ENCODE data around the gene HTR3D. TPM values are rescaled to one million over a fixed set of nuclear protein-coding genes. Genes with fewer than 3 reads are reported as not detected.

HTR3D gene
- total RNA-seq, 3 donors from 2014 or later: not detected

DNA sequence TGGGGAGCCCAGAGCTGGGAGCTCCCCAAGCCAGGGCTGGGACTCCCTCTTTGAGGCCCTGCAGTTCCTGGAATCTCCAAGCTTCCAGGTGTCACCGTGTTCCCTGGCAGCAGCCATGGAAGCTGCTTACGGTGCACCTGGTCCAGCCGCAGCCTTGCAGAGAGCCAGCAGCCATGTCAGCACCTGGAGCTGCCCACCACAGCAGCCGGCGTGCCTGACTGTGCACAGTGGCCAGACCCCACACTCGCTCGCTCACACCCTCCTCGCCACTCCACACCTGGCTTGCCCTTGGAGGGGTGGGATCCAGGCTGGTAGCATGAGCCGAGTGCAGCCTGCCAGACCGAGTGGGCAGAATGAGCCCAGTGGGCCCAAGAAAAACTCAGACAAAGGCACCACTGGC, 50.5 kb downstream of the HTR3D start:
- H3K4me1 ChIP-seq: no peaks in the 10 kb centered on the region
- intact Hi-C loops (cut with DNase I; ENCODE audit: low total_unique reads): no loop called here
- H3K4me3 ChIP-seq: no peak overlapping the region
- H3K9me3 ChIP-seq: no peaks in the 10 kb centered on the region
- no peaks in the 10 kb centered on the region for H3K27me3 ChIP-seq
- no peaks in the 10 kb centered on the region for H3K36me3 ChIP-seq
- H3K27ac ChIP-seq: no peak overlapping the region
- TF ChIP-seq POLR2A (IDR thresholded peaks at IDR 0.05): no peak
- TF ChIP-seq POLR2AphosphoS5 (IDR thresholded peaks at IDR 0.05): no peak
- TF ChIP-seq, protein P1, sequence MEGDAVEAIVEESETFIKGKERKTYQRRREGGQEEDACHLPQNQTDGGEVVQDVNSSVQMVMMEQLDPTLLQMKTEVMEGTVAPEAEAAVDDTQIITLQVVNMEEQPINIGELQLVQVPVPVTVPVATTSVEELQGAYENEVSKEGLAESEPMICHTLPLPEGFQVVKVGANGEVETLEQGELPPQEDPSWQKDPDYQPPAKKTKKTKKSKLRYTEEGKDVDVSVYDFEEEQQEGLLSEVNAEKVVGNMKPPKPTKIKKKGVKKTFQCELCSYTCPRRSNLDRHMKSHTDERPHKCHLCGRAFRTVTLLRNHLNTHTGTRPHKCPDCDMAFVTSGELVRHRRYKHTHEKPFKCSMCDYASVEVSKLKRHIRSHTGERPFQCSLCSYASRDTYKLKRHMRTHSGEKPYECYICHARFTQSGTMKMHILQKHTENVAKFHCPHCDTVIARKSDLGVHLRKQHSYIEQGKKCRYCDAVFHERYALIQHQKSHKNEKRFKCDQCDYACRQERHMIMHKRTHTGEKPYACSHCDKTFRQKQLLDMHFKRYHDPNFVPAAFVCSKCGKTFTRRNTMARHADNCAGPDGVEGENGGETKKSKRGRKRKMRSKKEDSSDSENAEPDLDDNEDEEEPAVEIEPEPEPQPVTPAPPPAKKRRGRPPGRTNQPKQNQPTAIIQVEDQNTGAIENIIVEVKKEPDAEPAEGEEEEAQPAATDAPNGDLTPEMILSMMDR (IDR thresholded peaks at IDR 0.05): no peak
- DNase-seq (ENCODE audit: low spot score in 2 of 2): no peak

DNA sequence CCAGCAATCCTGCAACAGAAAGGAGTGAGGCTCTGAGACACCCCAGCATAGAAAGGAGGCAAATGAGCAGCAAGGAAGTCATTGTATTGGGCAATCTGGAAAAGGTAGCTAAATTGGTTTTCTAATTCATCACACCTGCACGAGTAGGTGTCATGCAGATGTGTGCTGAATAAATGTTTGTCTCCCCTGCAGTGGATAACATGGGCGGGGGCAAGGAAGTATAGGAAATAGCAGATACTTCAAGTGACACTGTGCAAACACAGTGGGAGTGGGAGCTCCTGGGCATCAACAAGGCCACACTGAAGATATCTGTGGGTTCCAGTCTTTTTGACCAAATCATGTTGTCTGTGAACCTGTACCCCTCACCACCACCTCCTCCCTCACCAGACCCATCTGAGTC, 50.9 kb downstream of the HTR3D start:
- TF ChIP-seq POLR2AphosphoS5 (IDR thresholded peaks at IDR 0.05) (no peak), POLR2A (IDR thresholded peaks at IDR 0.05) (no peak)
- TF ChIP-seq, protein P1 (IDR thresholded peaks at IDR 0.05): no peak
- no peak overlapping the region for H3K27ac ChIP-seq
- no peak for DNase-seq (ENCODE audit: low spot score in 2 of 2)
- no peaks in the 10 kb centered on the region for H3K36me3 ChIP-seq
- no peaks in the 10 kb centered on the region for H3K27me3 ChIP-seq
- intact Hi-C loops (cut with DNase I; ENCODE audit: low total_unique reads): no loop called here
- no peak overlapping the region for H3K4me3 ChIP-seq
- H3K4me1 ChIP-seq: no peaks in the 10 kb centered on the region
- H3K9me3 ChIP-seq: no peaks in the 10 kb centered on the region

DNA sequence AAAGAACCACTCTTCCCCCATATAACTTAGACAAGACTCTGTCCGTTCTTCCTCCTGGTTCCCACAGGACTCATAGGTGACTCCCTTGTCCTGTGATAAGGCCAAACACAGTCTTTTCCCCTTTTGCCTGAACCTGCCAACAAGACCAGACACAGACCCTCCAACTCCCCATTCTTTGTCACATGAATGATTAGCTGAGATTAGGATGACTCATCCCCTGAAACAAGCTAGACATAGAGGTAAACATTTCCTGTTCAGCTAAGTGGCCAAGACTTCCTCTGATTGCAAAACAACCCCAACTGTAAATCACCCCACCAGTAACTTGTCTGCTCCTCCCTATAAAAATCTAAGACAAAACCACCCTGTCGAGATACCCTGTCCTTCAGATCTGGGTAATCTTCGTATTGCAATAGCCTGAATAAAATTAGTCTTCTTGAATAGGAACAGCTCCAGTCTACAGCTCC, 53.9 kb downstream of the HTR3D start:
- Histone ChIP-seq H3K4me1 (no peaks in the 10 kb centered on the region), H3K27ac (no peak overlapping the region), H3K9me3 (no peaks in the 10 kb centered on the region), H3K4me3 (no peak overlapping the region), H3K27me3 (no peaks in the 10 kb centered on the region), H3K36me3 (no peaks in the 10 kb centered on the region)
- no peak for DNase-seq (ENCODE audit: low spot score in 2 of 2)
- TF ChIP-seq, protein P1 (IDR thresholded peaks at IDR 0.05): no peak
- TF ChIP-seq POLR2AphosphoS5 (IDR thresholded peaks at IDR 0.05): no peak
- TF ChIP-seq POLR2A (IDR thresholded peaks at IDR 0.05): no peak
- intact Hi-C loops (cut with DNase I; ENCODE audit: low total_unique reads): no loop called here

Other genes starting within 250 kb of the HTR3D start
- gene MAP6D1, start 206.2 kb upstream of the HTR3D start, total RNA-seq: 1 to 10 TPM in 2 of 3 donors, under 1 TPM in 1; 0.33 to 2.1 (median 1.8) TPM
- 10 to 100 TPM; 48.0 to 53.6 (median 50.5) TPM for gene PARL, start 146.9 kb upstream of the HTR3D start, total RNA-seq
- 10 to 100 TPM; 21.0 to 29.9 (median 21.8) TPM for gene ABCC5, start 13.9 kb upstream of the HTR3D start, total RNA-seq
- not detected for gene HTR3C, start 21.3 kb downstream of the HTR3D start, total RNA-seq
- gene HTR3E, start 65.3 kb downstream of the HTR3D start, total RNA-seq: not detected
- 10 to 100 TPM; 37.3 to 62.3 (median 50.1) TPM for gene EIF2B5, start 103.6 kb downstream of the HTR3D start, total RNA-seq
- gene DVL3, start 123.6 kb downstream of the HTR3D start, total RNA-seq: 10 to 100 TPM; 35.7 to 40.2 (median 36.1) TPM
- gene AP2M1, start 143.1 kb downstream of the HTR3D start, total RNA-seq: 100 to 1,000 TPM; 195 to 240 (median 204) TPM
- gene ABCF3, start 154.5 kb downstream of the HTR3D start, total RNA-seq: 10 to 100 TPM; 59.4 to 77.4 (median 71.8) TPM
- under 1 TPM; 0.16 to 0.88 (median 0.33) TPM for gene VWA5B2, start 197.8 kb downstream of the HTR3D start, total RNA-seq
- 10 to 100 TPM; 36.4 to 46.5 (median 42.6) TPM for gene ALG3, start 217.2 kb downstream of the HTR3D start, total RNA-seq
- gene EEF1AKMT4, start 217.9 kb downstream of the HTR3D start, total RNA-seq: 1 to 10 TPM; 3.4 to 9.7 (median 6.2) TPM
- not detected for gene CAMK2N2, start 229.8 kb downstream of the HTR3D start, total RNA-seq
- gene ECE2, start 244.3 kb downstream of the HTR3D start, total RNA-seq: not detected

Measured in breast epithelium (tissue), 4 donors.